ENCODE results near the gene G3BP2.

Gene G3BP2

GRCh38 chr4:75637827-75638226, 35.4 kb downstream of the G3BP2 start:
- no peak for DNase-seq

GRCh38 chr4:75637176-75637575, 36.0 kb downstream of the G3BP2 start:
- DNase-seq: no peak

- DNase-seq: no peak
Observed at GRCh38 chr4:75634951-75635350, 38.3 kb downstream of the G3BP2 start.

GRCh38 chr4:75634281-75634680, 38.9 kb downstream of the G3BP2 start:
- DNase-seq: no peak

GRCh38 chr4:75633846-75634245, 39.4 kb downstream of the G3BP2 start:
- DNase-seq: peak; percentile 77

GRCh38 chr4:75630937-75631329, 42.3 kb downstream of the G3BP2 start:
- no peak for DNase-seq

GRCh38 chr4:75630174-75630936, 42.9 kb downstream of the G3BP2 start, which contains the start of gene CDKL2:
TSS of gene CDKL2 (minus strand) at chr4:75630528. CDS start at chr4:75625988, 4,540 bp downstream.
- DNase-seq: peak; percentile 67

GRCh38 chr4:75629239-75629638, 44.0 kb downstream of the G3BP2 start:
- DNase-seq: no peak

GRCh38 chr4:75623026-75623425, 50.2 kb downstream of the G3BP2 start:
- DNase-seq: peak; percentile 29

GRCh38 chr4:75621715-75622114, 51.5 kb downstream of the G3BP2 start:
- no peak for DNase-seq

- DNase-seq: no peak
Observed at GRCh38 chr4:75612306-75612705, 60.9 kb downstream of the G3BP2 start.

- no peak for DNase-seq
Observed at GRCh38 chr4:75605928-75606327, 67.3 kb downstream of the G3BP2 start.

- DNase-seq: no peak
Observed at GRCh38 chr4:75599647-75600046, 73.6 kb downstream of the G3BP2 start.

- DNase-seq: peak; percentile 12
Observed at GRCh38 chr4:75598390-75598789, 74.8 kb downstream of the G3BP2 start.

- no peak for DNase-seq
Observed at GRCh38 chr4:75596061-75596460, 77.2 kb downstream of the G3BP2 start.

GRCh38 chr4:75593393-75593792, 79.8 kb downstream of the G3BP2 start:
- no peak for DNase-seq

All from inflammatory macrophage treated with lipopolysaccharide for 4 hours (primary cell).